Uterus (tissue), 4 donors: ENCODE measurements around the gene NUDT22. TPM values are rescaled to one million over a fixed set of nuclear protein-coding genes. Genes with fewer than 3 reads are reported as not detected.

ENCODE experiments used
- DNase-seq, 2 donors: peaks; one replicate each; pipeline ENCODE4 v3.0.0-alpha.2; 2019 to 2020
- H3K27ac ChIP-seq, 2 donors: fragments of 200-600 bp; sonication (generic); 1 replicate in 1 of 2; 2 replicates in 1 of 2; pipeline ENCODE4 v1.5.1; 2016 to 2018
- H3K27me3 ChIP-seq, 2 donors: fragments of 200-600 bp; sonication (generic); one replicate each; pipeline ENCODE4 v1.5.1; 2018 to 2019; ENCODE audit warnings: control low read depth in 1 of 2
- H3K36me3 ChIP-seq, 2 donors: fragments of 200-600 bp; sonication (generic); one replicate each; pipeline ENCODE4 v1.5.1; 2019; ENCODE audit warnings: control low read depth in 1 of 2
- H3K4me1 ChIP-seq, 2 donors: fragments of 200-600 bp; sonication (generic); one replicate each; pipeline ENCODE4 v1.5.1; 2018 to 2019; ENCODE audit warnings: control low read depth in 1 of 2
- H3K4me3 ChIP-seq, 2 donors: fragments of 200-600 bp; sonication (generic); 1 replicate in 1 of 2; 2 replicates in 1 of 2; pipeline ENCODE4 v1.5.1; 2018 to 2019; ENCODE audit warnings: mild to moderate bottlenecking in 1 of 2
- H3K9me3 ChIP-seq, 2 donors: fragments of 200-600 bp; sonication (generic); one replicate each; pipeline ENCODE4 v1.5.1; 2019; ENCODE audit warnings: control low read depth in 1 of 2
- POLR2A ChIP-seq, 2 donors: fragments of 450-650 bp; IDR thresholded peaks; one replicate each; pipeline ENCODE4 v1.6.1; 2016; ENCODE audit warnings: antibody characterized with exemption in 2 of 2, mild to moderate bottlenecking in 1 of 2, moderate library complexity in 1 of 2
- intact Hi-C: fragments of 100-400 bp; cut with DNase I; formaldehyde crosslinking; loops from one replicate; pipeline ENCODE4 v1.15.1; 2023; ENCODE audit warnings: low total_unique reads
- total RNA-seq, 4 donors: library from RNA; depleted of rRNA in 3 of 4; stranded (reverse); fragments of >200 nt in 3 of 4; gene quantifications; one replicate each; pipeline versions ENCODE4 v1.1.0 to v1.2.4, GENCODE V29; 2014 to 2023
- TF ChIP-seq, protein P1 (sequence below), 4 experiments: fragments of 200-600 bp in 2 of 4; fragments of 450-650 bp in 2 of 4; sonication (generic) in 2 of 4; IDR thresholded peaks; one replicate each; pipeline ENCODE4 v1.5.1; 2016 to 2019; ENCODE audit warnings: antibody characterized with exemption in 4 of 4, mild to moderate bottlenecking in 2 of 4, moderate library complexity in 1 of 4
- donor health status: DM: yes; HTN: yes; CAD: no.

Gene NUDT22
- total RNA-seq, 4 donors from 2014 or later = 10.8 to 44.9 (median 34.0) TPM

DNA sequence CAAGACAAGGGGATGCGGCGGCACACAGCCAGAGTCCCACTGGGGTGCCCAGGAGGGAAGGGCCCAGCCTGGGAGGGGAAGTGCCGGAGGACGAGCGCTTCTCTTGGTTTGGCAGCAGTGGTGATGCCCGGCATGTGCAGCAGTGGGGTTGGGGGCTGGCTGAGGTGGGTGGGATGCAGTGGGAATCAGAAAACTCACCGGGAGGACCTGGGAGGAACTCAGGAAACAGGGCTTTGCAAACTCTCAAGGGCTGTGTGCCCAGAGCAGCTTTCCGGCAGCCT lies 16.6 kb upstream of the NUDT22 start:
- H3K27ac ChIP-seq = no peak overlapping the region
- H3K4me3 ChIP-seq = no peak overlapping the region
- no peaks in the 10 kb centered on the region for H3K27me3 ChIP-seq
- H3K4me1 ChIP-seq = no peaks in the 10 kb centered on the region
- no peaks in the 10 kb centered on the region for H3K9me3 ChIP-seq
- TF ChIP-seq, protein P1, sequence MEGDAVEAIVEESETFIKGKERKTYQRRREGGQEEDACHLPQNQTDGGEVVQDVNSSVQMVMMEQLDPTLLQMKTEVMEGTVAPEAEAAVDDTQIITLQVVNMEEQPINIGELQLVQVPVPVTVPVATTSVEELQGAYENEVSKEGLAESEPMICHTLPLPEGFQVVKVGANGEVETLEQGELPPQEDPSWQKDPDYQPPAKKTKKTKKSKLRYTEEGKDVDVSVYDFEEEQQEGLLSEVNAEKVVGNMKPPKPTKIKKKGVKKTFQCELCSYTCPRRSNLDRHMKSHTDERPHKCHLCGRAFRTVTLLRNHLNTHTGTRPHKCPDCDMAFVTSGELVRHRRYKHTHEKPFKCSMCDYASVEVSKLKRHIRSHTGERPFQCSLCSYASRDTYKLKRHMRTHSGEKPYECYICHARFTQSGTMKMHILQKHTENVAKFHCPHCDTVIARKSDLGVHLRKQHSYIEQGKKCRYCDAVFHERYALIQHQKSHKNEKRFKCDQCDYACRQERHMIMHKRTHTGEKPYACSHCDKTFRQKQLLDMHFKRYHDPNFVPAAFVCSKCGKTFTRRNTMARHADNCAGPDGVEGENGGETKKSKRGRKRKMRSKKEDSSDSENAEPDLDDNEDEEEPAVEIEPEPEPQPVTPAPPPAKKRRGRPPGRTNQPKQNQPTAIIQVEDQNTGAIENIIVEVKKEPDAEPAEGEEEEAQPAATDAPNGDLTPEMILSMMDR (IDR thresholded peaks at IDR 0.05) = no peak
- no peak for TF ChIP-seq POLR2A (IDR thresholded peaks at IDR 0.05)
- H3K36me3 ChIP-seq = no peaks in the 10 kb centered on the region
- no peak for DNase-seq
- intact Hi-C loops = loop anchor here (5.0 kb wide), 1 partner anchor 88 kb away; no protein-coding TSS in a partner anchor

DNA sequence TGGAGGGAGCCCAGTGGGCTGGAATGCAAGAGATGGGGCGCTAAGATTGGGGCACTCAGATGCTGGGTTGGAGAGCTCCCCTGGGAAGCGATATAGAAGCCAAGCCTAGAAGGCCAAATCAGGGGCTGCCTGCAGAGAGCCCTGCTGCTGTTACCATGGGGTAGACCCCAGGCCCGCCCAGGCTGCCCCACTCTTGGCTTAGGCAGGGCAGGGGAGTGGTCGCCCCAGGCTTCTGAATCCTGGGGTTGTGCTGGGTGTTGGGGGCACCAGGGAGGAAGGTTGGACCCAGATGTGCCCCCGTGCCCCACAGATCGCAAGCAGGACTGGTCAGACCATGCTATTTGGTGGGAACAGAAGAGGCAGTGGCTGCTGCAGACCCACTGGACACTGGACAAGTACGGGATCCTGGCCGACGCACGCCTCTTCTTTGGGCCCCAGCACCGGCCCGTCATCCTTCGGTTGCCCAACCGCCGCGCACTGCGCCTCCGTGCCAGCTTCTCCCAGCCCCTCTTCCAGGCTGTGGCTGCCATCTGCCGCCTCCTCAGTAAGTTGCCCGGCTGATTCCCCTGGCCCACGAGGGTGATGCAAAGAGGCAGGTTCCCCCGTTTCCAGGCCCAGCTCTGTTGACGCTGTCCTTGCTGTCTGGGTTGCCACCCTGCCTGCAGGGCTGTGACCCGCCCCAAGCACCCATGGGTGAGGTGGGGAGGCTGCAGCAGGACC lies 15.6 kb upstream of the NUDT22 start:
- Histone ChIP-seq H3K27me3 (no peaks in the 10 kb centered on the region), H3K36me3 (no peaks in the 10 kb centered on the region), H3K4me3 (no peak overlapping the region), H3K9me3 (no peaks in the 10 kb centered on the region), H3K4me1 (no peaks in the 10 kb centered on the region), H3K27ac (no peak overlapping the region)
- intact Hi-C loops = no loop called here
- TF ChIP-seq POLR2A (IDR thresholded peaks at IDR 0.05) = no peak
- TF ChIP-seq, protein P1 (IDR thresholded peaks at IDR 0.05) = no peak
- no peak for DNase-seq

GRCh38 chr11:64211181-64211872 lies 14.7 kb upstream of the NUDT22 start:
- no peak overlapping the region for H3K4me3 ChIP-seq
- no peaks in the 10 kb centered on the region for H3K9me3 ChIP-seq

DNA sequence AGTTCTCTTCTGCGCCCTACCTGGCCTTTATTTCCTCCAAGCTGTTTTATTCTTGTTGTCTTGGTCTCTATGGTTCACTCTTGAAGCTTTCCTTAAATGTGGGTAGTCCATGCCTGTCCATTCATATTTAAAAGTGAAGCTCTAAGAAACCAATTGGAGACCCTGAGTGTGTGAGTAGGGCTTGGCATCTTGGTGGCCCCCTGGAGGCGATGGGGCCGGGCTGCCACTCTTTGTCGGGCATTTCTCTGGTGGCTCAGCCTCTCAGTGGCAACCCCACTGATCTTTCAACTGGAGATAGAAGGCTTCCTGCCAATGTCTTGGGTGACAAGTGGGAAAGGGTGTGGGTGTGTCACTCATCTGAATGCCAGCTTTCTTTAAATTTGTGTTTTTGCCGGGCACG lies 9.2 kb upstream of the NUDT22 start:
- no peaks in the 10 kb centered on the region for H3K36me3 ChIP-seq
- no peaks in the 10 kb centered on the region for H3K27me3 ChIP-seq

More at GRCh38 chr11:64211181-64211872, 14.7 kb upstream of the NUDT22 start:
- TF ChIP-seq, protein P1 (IDR thresholded peaks at IDR 0.05) = no peak
- no peak for TF ChIP-seq POLR2A (IDR thresholded peaks at IDR 0.05)
- Histone ChIP-seq H3K36me3 (no peaks in the 10 kb centered on the region), H3K27ac (no peak overlapping the region), H3K27me3 (no peaks in the 10 kb centered on the region), H3K4me1 (no peaks in the 10 kb centered on the region)
- peak in 1 of 2 donors; percentile 17 for DNase-seq
- intact Hi-C loops = no loop called here

More for the DNA sequence above, 9.2 kb upstream of the NUDT22 start:
- H3K4me1 ChIP-seq = no peaks in the 10 kb centered on the region
- H3K4me3 ChIP-seq = no peak overlapping the region
- DNase-seq = no peak
- intact Hi-C loops = no loop called here
- H3K27ac ChIP-seq = no peak overlapping the region
- H3K9me3 ChIP-seq = no peaks in the 10 kb centered on the region
- no peak for TF ChIP-seq POLR2A (IDR thresholded peaks at IDR 0.05)
- TF ChIP-seq, protein P1 (IDR thresholded peaks at IDR 0.05) = no peak
